Endothelial cell (in vitro differentiated cells): ENCODE measurements around the gene MS4A6A. TPM values are rescaled to one million over a fixed set of nuclear protein-coding genes. Genes with fewer than 3 reads are reported as not detected.
"Not testable (repeated sequence)": the region's sequence is repeated elsewhere in the genome, so short reads cannot be mapped to it uniquely, and the experiment has no call there.

Experiments
- DNase-seq: peaks from one replicate; pipeline ENCODE4 v3.0.0; 2021; ENCODE audit warnings: low spot score
- H3K27ac Mint-ChIP-seq: one replicate; pipeline ENCODE4 v1.8.0; 2021; ENCODE audit warnings: mixed read lengths, inconsistent platforms; ENCODE audit not compliant: unreplicated experiment
- H3K27me3 Mint-ChIP-seq: one replicate; pipeline ENCODE4 v1.8.0; 2021; ENCODE audit warnings: mild to moderate bottlenecking, moderate library complexity, mixed read lengths, inconsistent platforms; ENCODE audit not compliant: unreplicated experiment
- H3K36me3 Mint-ChIP-seq: one replicate; pipeline ENCODE4 v1.8.0; 2021; ENCODE audit warnings: mild to moderate bottlenecking, low read depth, mixed read lengths, inconsistent platforms; ENCODE audit not compliant: unreplicated experiment
- H3K4me1 Mint-ChIP-seq: one replicate; pipeline ENCODE4 v1.8.0; 2021; ENCODE audit warnings: mild to moderate bottlenecking, mixed read lengths, inconsistent platforms; ENCODE audit not compliant: unreplicated experiment
- H3K4me3 Mint-ChIP-seq: one replicate; pipeline ENCODE4 v1.8.0; 2021; ENCODE audit warnings: mild to moderate bottlenecking, mixed read lengths, inconsistent platforms; ENCODE audit not compliant: unreplicated experiment
- H3K9me3 Mint-ChIP-seq: one replicate; pipeline ENCODE4 v1.8.0; 2021; ENCODE audit warnings: mixed read lengths, inconsistent platforms; ENCODE audit not compliant: unreplicated experiment
- CTCF ChIP-seq: fragments of 200-600 bp; sonication (generic); IDR thresholded peaks from one replicate; pipeline ENCODE4 v1.5.0; 2021; ENCODE audit warnings: antibody characterized with exemption; ENCODE audit not compliant: unreplicated experiment
- total RNA-seq: library from RNA; stranded (reverse); fragmentation: NEBNext Ultra II Directional; extraction: Animal tissue kit (Norgen Biotek cat#: 25700); gene quantifications from one replicate; pipeline ENCODE4 v1.2.1, GENCODE V29; 2021; ENCODE audit not compliant: unreplicated experiment

Gene MS4A6A
- total RNA-seq, 1 donor from 2014 or later: not detected

DNA sequence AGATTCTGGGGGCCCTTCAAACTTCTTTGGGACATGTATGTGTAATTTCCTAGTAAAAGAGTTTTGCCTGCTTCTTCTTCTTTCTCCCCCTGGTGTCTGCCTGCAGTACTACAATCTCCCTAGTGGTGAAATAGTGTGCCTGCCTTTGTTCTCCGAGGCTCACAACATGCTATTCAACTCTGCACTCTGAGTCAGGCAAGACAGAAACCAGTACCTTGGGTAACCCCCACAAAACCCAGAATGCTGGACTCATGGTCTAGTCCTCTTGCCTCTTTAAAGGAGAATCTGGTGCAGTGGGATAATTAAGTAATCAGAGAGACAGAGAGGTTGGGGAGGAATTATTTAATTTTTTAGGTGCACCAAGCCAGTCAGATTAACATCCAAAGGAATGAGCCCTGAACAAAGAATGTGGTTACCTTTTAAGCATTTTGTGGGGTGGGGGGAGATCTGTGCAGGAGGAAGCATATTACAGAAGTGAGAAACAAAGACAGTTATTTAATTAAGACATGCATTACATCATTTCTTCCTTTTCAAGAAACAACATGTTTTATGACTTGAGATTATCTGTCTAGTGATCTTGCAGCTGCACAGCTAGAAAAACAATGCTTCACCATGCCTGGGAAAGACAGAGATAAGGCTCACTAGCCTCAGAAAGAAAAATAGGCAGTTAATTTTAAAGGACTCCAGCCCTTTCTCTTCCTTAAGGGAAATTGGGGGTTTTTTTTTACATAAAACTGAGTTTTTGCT, 11.0 kb upstream of the MS4A6A start:
- DNase-seq: peak; percentile 65
- TF ChIP-seq CTCF: peak; percentile 89
- Mint-ChIP-seq H3K9me3 (peaks cover 5% of the 10 kb centered on the region), H3K27me3 (no peaks in the 10 kb centered on the region), H3K4me3 (no peak overlapping the region), H3K36me3 (peaks cover 9% of the 10 kb centered on the region), H3K4me1 (peaks cover 8% of the 10 kb centered on the region), H3K27ac (no peak overlapping the region)

DNA sequence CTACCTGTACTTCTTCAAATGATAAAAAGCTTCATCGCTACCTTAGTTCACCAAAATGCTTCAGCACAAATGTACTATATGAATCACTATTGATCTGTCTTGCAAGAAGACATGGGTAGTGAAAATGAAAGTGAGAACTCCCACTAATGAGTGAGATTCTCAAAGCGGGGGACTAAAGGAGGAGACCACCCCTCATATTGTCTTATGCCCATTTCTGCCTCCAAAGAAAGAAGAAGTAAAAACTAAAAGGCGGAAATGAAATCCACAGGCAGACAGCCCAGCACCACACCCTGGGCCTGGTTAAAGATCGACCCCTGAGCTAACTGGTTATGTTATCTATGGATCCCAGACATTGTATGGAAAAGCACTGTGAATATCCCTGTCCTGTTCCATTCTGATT, 9.7 kb upstream of the MS4A6A start:
- not testable (repeated sequence) for H3K9me3 Mint-ChIP-seq, H3K4me3 Mint-ChIP-seq, DNase-seq, H3K27ac Mint-ChIP-seq, H3K4me1 Mint-ChIP-seq, H3K36me3 Mint-ChIP-seq, H3K27me3 Mint-ChIP-seq

- not testable (repeated sequence) for H3K4me1 Mint-ChIP-seq, DNase-seq, H3K27ac Mint-ChIP-seq, H3K4me3 Mint-ChIP-seq, H3K27me3 Mint-ChIP-seq, H3K36me3 Mint-ChIP-seq
- H3K9me3 Mint-ChIP-seq: peaks cover 14% of the 10 kb centered on the region
Observed at GRCh38 chr11:60188481-60188880, 5.6 kb upstream of the MS4A6A start.

- H3K4me1 Mint-ChIP-seq, H3K36me3 Mint-ChIP-seq, H3K4me3 Mint-ChIP-seq, H3K9me3 Mint-ChIP-seq, H3K27ac Mint-ChIP-seq, DNase-seq, H3K27me3 Mint-ChIP-seq: not testable (repeated sequence)
Observed at GRCh38 chr11:60186128-60186527, 3.2 kb upstream of the MS4A6A start.

DNA sequence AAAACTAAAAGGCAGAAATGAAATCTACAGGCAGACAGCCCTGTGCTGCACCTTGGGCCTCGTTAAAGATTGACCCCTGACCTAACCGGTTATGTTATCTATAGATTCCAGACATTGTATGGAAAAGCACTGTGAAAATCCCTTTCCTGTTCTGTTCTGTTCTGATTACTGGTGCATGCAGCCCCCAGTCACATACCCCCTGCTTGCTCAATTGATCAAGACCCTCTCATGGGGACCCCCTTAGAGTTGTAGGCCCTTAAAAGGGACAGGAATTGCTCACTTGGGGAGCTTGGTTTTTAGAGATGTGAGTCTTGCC, 2.6 kb upstream of the MS4A6A start:
- H3K4me3 Mint-ChIP-seq, H3K36me3 Mint-ChIP-seq, H3K4me1 Mint-ChIP-seq, H3K9me3 Mint-ChIP-seq, H3K27me3 Mint-ChIP-seq, H3K27ac Mint-ChIP-seq, DNase-seq: not testable (repeated sequence)

GRCh38 chr11:60184824-60185511, 2.1 kb upstream of the MS4A6A start:
- H3K36me3 Mint-ChIP-seq: peaks cover 3% of the 10 kb centered on the region
- peaks cover 5% of the 10 kb centered on the region for H3K4me1 Mint-ChIP-seq
- no peak overlapping the region for H3K4me3 Mint-ChIP-seq
- no peak for DNase-seq
- peaks cover 9% of the 10 kb centered on the region for H3K9me3 Mint-ChIP-seq
- peak overlapping the region; percentile 48 for H3K27ac Mint-ChIP-seq
- H3K27me3 Mint-ChIP-seq: no peaks in the 10 kb centered on the region
- TF ChIP-seq CTCF: no peak

- H3K4me3 Mint-ChIP-seq: no peak overlapping the region
- H3K36me3 Mint-ChIP-seq: peaks cover 3% of the 10 kb centered on the region
- TF ChIP-seq CTCF: no peak
- DNase-seq: no peak
- H3K4me1 Mint-ChIP-seq: peaks cover 5% of the 10 kb centered on the region
- no peak overlapping the region for H3K27ac Mint-ChIP-seq
- no peaks in the 10 kb centered on the region for H3K27me3 Mint-ChIP-seq
- H3K9me3 Mint-ChIP-seq: peaks cover 9% of the 10 kb centered on the region
Observed at GRCh38 chr11:60183591-60184205, 815 bp upstream of the MS4A6A start.
